ENCODE data around the gene SLC25A21. TPM values are rescaled to one million over a fixed set of nuclear protein-coding genes. Genes with fewer than 3 reads are reported as not detected.
A peak's percentile ranks its signal among the peaks of the same experiment; 100 is the strongest.

The SLC25A21 gene
- total RNA-seq, 1 donor from 2014 or later = 0.81 TPM

DNA sequence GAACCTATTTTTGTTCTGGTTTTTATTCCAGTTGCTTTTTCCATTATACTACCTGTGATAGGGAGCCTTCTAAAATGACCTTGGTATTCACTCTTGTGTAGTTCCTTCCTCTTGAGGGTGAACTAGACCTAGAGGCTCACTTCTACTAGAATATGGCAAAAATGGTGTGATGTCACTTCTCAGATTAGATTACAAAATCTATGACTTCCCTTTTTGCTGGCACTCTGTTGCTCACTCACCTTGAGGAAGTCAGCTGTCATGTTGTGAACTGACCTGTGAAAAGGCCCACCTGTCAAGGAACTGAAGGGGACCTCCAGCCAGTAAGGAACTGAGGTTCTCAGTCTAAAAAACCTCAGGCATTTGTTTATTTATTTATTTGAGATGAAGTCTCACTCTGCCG, 31.0 kb upstream of the SLC25A21 start:
- TF ChIP-seq, protein P1, sequence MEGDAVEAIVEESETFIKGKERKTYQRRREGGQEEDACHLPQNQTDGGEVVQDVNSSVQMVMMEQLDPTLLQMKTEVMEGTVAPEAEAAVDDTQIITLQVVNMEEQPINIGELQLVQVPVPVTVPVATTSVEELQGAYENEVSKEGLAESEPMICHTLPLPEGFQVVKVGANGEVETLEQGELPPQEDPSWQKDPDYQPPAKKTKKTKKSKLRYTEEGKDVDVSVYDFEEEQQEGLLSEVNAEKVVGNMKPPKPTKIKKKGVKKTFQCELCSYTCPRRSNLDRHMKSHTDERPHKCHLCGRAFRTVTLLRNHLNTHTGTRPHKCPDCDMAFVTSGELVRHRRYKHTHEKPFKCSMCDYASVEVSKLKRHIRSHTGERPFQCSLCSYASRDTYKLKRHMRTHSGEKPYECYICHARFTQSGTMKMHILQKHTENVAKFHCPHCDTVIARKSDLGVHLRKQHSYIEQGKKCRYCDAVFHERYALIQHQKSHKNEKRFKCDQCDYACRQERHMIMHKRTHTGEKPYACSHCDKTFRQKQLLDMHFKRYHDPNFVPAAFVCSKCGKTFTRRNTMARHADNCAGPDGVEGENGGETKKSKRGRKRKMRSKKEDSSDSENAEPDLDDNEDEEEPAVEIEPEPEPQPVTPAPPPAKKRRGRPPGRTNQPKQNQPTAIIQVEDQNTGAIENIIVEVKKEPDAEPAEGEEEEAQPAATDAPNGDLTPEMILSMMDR (conservative IDR thresholded peaks at IDR 0.05; ENCODE audit: low read depth, low read length) = no peak
- no peak for DNase-seq (ENCODE audit: low read depth)
- no peak overlapping the region for H3K4me3 ChIP-seq (ENCODE audit: low read depth, low read length)

DNA sequence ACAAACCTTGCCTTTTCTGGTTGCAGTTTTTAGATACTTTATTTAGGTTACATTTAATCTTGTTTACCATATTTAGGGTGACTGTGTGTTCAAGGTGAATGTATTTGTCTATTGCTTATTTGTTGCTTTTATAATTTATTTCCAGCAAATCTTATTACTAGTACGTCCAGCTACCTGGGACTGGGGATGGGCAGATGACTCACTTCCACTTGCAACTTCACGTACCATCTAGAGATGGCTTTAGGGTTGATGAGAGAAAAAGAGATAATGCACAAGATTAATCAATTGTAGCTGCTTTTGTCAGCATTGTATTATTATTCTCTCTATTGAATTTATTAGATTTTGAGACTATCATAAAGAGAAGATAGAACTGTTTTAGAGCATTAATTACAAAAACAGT, 30.4 kb upstream of the SLC25A21 start:
- H3K4me3 ChIP-seq (ENCODE audit: low read depth, low read length) = no peak overlapping the region

DNA sequence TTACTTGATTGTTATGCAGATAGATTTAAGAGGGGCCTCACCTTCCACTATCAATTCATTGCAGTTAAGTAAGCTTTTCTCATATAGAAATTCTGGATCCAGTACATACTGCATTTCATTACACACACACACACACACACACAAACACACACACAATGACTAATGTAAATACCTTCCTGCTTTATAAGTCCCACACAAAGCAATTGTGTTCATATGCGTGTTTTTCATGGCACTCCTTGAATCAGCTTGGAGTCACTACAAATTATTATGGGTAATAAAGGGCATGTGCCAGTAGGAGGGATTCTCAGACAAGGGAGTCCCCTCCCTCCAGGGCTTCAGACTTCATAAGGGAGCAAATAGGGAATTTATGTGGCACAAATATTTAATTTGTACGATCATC, 29.9 kb upstream of the SLC25A21 start:
- no peak for DNase-seq (ENCODE audit: low read depth)
- H3K4me3 ChIP-seq (ENCODE audit: low read depth, low read length) = no peak overlapping the region

More for the DNA sequence above, 30.4 kb upstream of the SLC25A21 start:
- TF ChIP-seq, protein P1 (conservative IDR thresholded peaks at IDR 0.05; ENCODE audit: low read depth, low read length) = no peak
- DNase-seq (ENCODE audit: low read depth) = no peak

DNA sequence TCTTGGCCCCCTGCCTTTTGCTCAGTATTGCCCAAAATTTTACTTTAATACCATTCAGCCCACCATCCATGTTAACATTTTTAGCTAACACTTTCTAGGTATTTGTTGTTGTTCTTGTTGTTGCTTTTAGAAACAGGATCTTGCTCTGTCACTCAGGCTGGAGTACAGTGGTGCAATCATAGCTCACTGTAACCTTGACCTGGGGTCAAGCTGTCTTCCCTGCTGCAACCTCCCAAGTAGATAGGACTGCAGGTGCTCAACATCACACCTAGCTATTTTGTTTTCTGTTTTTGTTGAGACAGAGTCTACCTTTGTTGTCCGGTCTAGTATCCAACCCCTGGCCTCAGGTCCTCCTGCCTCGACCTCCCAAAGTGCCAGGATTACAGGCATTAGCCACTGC, 29.3 kb upstream of the SLC25A21 start:
- TF ChIP-seq, protein P1 (conservative IDR thresholded peaks at IDR 0.05; ENCODE audit: low read depth, low read length) = no peak
- no peak overlapping the region for H3K4me3 ChIP-seq (ENCODE audit: low read depth, low read length)
- no peak for DNase-seq (ENCODE audit: low read depth)

More for the DNA sequence above, 29.9 kb upstream of the SLC25A21 start:
- TF ChIP-seq, protein P1 (conservative IDR thresholded peaks at IDR 0.05; ENCODE audit: low read depth, low read length) = no peak

DNA sequence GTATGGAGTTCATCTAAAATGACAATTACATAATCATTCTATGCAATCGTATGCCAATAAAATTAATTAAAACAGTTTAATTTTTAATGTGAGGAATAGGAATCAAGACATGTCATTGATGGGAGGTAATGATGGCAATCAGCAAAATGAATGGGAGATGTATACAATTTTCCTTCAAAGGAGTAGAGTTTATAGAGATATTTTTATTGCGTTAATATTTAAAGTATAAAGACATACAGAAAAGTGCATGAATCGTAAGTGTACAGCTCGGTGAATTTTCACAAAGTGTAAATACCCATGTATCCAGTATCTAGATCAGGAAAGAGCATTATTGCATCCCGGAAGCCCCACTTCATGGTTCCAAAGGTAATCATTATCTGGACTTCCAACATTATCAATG, 26.5 kb upstream of the SLC25A21 start:
- no peak for DNase-seq (ENCODE audit: low read depth)
- H3K4me3 ChIP-seq (ENCODE audit: low read depth, low read length) = peak overlapping the region; percentile 87
- TF ChIP-seq, protein P1 (conservative IDR thresholded peaks at IDR 0.05; ENCODE audit: low read depth, low read length) = no peak

DNA sequence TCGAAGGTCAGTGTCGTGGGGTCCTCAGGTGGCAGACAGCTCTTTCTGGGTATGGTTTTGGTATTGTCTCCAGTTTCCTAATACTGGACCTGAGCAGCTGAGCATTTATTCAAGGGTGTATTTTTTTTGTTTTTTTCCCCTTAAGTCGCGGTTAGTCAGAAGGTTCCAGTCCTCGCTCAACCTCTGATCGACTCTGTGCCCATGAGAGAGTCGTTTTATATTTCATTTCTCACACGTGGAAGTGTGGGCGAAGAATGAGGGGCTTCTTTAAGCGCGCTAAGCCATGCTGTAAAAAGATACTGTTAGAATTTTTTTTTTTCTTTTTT, 25.8 kb upstream of the SLC25A21 start:
- TF ChIP-seq, protein P1 (conservative IDR thresholded peaks at IDR 0.05; ENCODE audit: low read depth, low read length) = no peak
- no peak for DNase-seq (ENCODE audit: low read depth)
- H3K4me3 ChIP-seq (ENCODE audit: low read depth, low read length) = peak overlapping the region; percentile 87

DNA sequence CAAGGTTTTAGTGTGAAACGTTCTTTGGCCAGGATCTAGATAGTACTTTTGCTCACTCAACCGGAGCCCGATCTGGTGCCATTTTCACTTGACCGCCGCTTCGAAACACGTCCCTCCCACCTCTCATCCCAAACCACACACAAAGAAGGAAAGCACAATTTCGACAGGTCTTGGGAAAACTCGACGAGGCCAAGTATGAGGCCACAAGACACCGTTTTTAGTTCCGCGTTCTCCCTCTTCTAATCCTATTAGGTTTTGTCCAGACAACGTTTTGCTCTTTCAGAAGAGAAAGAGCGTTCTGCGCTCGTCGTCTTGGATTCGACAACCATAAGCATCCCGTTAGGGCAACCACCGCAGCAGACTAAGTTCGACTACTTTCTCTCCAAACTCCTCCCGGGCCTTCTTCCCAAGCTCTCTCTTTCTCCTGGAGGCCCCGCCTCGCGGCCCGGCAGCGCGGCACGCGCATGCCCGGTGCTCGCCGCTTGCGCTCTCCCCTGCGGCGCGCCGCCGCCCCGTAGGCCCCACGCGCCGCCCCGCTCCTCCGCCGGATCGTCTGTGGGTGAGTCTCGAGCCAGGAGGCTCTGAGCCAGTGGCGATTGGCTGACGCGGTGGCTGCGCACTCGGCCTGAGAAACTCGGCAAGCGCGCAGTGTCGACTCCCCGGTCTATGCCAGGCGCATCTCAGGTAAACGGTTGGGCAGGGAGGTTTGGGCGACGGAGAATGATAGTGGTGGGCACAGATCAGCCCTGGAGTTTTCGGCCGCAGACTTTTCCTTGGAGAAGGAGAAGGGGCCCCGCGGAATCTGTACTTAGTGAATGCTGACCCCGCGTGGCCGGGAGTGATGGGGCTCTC, 25.2 kb upstream of the SLC25A21 start, which contains the start of gene MIPOL1:
Gene MIPOL1, plus strand, starts transcription at position 517 of the 852 bp plus-strand sequence. CDS start 49,952 bp downstream, outside the sequence.
- peak; percentile 41 for DNase-seq (ENCODE audit: low read depth)
- TF ChIP-seq, protein P1 (conservative IDR thresholded peaks at IDR 0.05; ENCODE audit: low read depth, low read length) = peak; percentile 42
- H3K4me3 ChIP-seq (ENCODE audit: low read depth, low read length) = peak within 1 kb of the TSS; percentile 87

All from epithelial cell of proximal tubule (primary cell).